GM10266 (cell line): ENCODE results near the gene PTTG2.
"Not testable (repeated sequence)": the region's sequence is repeated elsewhere in the genome, so short reads cannot be mapped to it uniquely, and the experiment has no call there.

ENCODE experiments used
- DNase-seq: peaks from one replicate; pipeline ENCODE4 v3.0.0; 2012; ENCODE audit errors: extremely low spot score
- TF ChIP-seq, protein P1 (sequence below): IDR thresholded peaks from 2 replicates; pipeline ENCODE4 v1.5.1; 2012; ENCODE audit warnings: mild to moderate bottlenecking, low read depth; ENCODE audit not compliant: control insufficient read depth, insufficient read depth; ENCODE audit errors: missing control alignments

Gene PTTG2

DNA sequence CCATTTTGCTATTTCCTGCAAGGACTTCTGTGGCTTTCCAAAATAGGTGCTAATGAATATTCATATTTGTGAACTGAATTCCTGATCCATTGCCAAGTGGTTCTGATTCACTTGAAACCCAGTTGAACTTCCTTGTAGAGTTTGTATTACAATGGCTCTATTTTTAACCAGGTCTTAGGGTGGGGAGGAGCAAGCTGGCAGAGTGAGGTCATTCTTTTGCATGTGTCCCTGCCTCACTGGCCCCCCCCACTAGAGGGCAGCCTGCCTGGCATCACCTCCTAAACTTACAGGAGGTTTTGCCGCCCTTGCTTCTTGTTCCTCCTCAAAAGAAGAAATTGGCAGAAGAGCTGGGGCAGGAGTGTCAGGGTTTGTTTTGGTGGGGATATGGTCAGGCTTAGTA lies 10.5 kb downstream of the PTTG2 start:
- TF ChIP-seq, protein P1, sequence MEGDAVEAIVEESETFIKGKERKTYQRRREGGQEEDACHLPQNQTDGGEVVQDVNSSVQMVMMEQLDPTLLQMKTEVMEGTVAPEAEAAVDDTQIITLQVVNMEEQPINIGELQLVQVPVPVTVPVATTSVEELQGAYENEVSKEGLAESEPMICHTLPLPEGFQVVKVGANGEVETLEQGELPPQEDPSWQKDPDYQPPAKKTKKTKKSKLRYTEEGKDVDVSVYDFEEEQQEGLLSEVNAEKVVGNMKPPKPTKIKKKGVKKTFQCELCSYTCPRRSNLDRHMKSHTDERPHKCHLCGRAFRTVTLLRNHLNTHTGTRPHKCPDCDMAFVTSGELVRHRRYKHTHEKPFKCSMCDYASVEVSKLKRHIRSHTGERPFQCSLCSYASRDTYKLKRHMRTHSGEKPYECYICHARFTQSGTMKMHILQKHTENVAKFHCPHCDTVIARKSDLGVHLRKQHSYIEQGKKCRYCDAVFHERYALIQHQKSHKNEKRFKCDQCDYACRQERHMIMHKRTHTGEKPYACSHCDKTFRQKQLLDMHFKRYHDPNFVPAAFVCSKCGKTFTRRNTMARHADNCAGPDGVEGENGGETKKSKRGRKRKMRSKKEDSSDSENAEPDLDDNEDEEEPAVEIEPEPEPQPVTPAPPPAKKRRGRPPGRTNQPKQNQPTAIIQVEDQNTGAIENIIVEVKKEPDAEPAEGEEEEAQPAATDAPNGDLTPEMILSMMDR, result peak; percentile 41
- DNase-seq, result no peak

DNA sequence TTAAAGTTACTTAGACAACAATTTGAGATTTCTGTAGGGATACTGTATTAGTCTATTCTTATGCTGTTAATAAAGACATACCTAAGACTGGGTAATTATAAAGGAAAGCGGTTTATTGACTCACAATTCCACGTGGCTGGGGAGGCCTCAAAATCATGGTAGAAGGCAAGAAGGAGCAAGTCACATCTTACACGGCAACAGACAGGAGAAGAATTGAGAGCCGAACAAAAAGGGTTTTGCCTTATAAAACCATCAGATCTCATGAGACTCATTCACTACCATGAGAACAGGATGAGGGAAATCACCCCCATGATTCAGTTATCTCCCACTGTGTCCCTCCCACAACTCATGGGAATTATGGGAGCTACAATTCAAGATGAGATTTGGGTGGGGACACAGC lies 11.0 kb downstream of the PTTG2 start:
- TF ChIP-seq, protein P1, result no peak
- DNase-seq, result no peak

DNA sequence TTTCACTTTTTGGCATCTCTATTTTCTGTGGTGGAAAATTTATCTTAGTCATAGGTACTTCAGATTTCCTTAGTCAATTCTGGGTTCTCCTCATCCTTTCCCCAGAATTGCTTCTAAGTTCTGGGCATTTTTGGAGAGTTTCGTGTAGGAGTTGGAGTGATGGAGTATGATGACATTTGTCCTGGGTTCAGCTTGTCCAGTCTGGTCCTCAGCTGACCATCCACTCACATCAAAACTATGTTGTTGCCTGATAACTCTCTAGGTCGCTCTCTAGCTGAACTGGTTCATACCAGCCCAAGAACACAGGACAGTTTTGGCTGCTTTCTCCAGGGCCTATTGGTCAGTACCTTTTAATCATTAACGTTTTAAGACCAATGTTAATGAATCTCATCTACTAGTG lies 13.2 kb downstream of the PTTG2 start:
- TF ChIP-seq, protein P1, result no peak
- no peak for DNase-seq

DNA sequence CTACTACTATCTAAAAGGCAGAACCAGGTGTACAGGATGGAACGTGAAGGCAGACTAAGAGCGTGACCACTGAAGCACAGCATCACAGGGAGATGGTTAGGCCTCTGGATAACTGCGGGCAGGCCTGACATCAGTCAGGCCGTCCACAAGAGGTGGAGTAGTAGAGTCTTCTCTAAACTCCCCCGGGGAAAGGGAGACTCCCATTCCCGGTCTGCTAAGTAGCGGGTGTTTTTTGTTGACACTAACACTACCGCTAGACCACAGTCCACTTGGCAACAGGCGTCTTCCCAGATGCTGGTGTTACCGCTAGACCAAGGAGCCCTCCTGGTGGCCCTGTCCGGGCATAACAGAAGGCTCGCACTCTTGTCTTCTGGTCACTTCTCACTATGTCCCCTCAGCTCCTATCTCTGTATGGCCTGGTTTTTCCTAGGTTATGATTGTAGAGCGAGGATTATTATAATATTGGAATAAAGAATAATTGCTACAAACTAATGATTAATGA lies 15.2 kb downstream of the PTTG2 start:
- not testable (repeated sequence) for DNase-seq

DNA sequence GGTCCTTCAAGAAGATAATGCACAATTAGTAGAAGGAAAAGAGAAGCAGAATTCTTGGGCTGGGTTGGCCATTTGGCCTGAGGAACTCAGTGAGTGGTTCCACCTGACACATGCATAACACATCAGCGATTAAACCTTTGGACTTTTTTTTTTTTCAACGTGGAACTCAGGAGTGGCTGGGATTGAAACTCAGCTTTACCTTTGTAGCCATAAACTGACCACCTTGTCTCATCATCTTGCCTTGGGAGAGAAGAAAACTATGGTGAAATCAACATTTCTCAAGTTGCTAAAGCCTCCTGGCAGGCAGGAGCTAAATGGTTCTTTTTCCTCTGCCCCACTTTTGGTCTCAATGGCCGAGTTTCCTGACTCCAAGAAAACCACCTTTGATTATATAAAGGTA lies 16.3 kb downstream of the PTTG2 start:
- TF ChIP-seq, protein P1, result no peak
- no peak for DNase-seq

DNA sequence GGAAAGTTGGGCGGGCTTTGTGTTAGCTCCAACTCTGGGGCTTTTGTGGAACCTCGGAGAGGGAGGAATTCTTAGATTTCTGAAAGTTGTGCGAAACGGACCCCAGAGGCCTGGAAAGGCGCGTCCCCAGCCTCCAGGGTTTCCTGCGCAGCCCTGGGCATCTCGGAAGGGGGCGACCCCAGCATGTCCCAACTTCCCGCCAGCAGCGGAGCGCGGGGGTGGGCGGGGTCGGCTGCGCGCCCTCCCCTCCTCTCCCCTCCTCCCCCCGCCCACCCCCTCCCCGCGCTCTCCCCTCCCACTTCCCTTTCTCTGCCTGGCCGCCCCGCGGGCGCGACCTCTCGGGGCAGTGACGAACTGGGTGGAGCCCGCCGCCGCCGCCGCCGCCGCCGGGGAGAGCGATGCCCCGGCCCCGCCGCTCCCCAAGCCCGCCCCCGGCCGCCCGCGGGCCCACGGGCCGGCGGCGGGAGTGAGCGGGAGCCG lies 16.8 kb downstream of the PTTG2 start:
- peak; percentile 90 for DNase-seq

DNA sequence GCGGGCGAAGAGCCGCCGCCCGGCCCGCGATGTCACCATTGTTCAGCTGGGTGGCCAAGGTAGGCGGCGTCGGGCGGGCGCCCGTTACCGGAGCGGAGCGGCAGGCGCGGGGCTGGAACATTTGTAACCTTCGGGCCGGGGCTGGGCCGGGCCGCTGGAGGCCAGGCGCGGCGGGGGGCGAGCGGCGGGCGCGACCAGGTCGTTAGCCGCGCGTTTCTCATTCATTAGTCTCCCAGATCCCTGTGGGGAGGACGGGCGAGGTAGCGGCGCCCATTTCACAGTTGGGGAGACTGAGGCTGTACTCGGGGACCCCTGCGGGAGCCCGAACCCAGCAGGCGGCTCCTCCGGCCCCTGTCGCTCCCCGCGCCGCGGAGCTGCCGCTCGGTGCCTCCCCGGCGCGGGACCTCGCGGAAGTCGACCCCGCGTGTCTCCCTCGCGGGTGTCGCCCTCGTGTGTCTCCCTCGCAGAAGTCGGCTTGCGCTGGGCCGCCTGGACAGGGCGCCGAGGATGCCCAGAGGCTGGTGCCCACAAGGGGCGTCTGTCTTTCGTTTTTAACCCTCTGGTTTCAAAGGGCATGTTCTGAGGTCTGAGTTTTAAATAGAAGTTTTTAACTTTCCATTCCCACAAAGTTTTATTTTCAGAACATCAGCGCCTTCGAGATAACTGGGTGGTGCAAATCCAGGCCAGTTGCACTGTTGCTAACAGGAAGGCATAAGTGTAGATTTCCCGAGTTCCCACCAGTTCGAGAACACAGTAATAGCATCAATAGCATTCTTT lies 17.5 kb downstream of the PTTG2 start:
- TF ChIP-seq, protein P1, result peak; percentile 77
- peak; percentile 77 for DNase-seq

More for the DNA sequence above, 16.8 kb downstream of the PTTG2 start:
- TF ChIP-seq, protein P1, result peak; percentile 2
